Hepatocyte (in vitro differentiated cells): ENCODE data around the gene STPG3. TPM values are rescaled to one million over a fixed set of nuclear protein-coding genes. Genes with fewer than 3 reads are reported as not detected.

Experiments
- DNase-seq: peaks from one replicate; pipeline ENCODE4 v3.0.0-alpha.2; 2016; ENCODE audit warnings: low spot score
- H2AFZ ChIP-seq: fragments of 200-600 bp; sonication (generic); 2 replicates; pipeline ENCODE4 v1.6.0; 2016; ENCODE audit warnings: antibody characterized with exemption, mild to moderate bottlenecking
- H3K27ac ChIP-seq: fragments of 200-600 bp; sonication (generic); 2 replicates; pipeline ENCODE4 v1.5.1; 2016; ENCODE audit warnings: mild to moderate bottlenecking
- H3K27me3 ChIP-seq: fragments of 200-600 bp; sonication (generic); 2 replicates; pipeline ENCODE4 v1.6.1; 2016
- H3K36me3 ChIP-seq: fragments of 200-600 bp; sonication (generic); replicated peaks from 2 replicates; pipeline ENCODE4 v1.5.1; 2016; ENCODE audit warnings: low read depth; ENCODE audit not compliant: insufficient read depth
- H3K4me1 ChIP-seq: fragments of 200-600 bp; sonication (generic); 2 replicates; pipeline ENCODE4 v1.5.1; 2016; ENCODE audit warnings: mild to moderate bottlenecking, moderate library complexity; ENCODE audit not compliant: insufficient read depth
- H3K4me2 ChIP-seq: fragments of 200-600 bp; sonication (generic); 2 replicates; pipeline ENCODE4 v1.6.0; 2016
- H3K4me3 ChIP-seq: fragments of 200-600 bp; sonication (generic); 2 replicates; pipeline ENCODE4 v1.5.1; 2016; ENCODE audit warnings: mild to moderate bottlenecking
- H3K79me2 ChIP-seq: fragments of 200-600 bp; sonication (generic); 2 replicates; pipeline ENCODE4 v1.6.0; 2017; ENCODE audit warnings: mild to moderate bottlenecking
- H3K9me2 ChIP-seq: fragments of 200-600 bp; sonication (generic); replicated peaks from 2 replicates; pipeline ENCODE4 v1.6.0; 2017; ENCODE audit warnings: mild to moderate bottlenecking; ENCODE audit not compliant: insufficient read depth
- H3K9me3 ChIP-seq: fragments of 200-600 bp; sonication (generic); 2 replicates; pipeline ENCODE4 v1.5.1; 2016; ENCODE audit warnings: low read depth, mild to moderate bottlenecking
- H4K20me1 ChIP-seq: fragments of 200-600 bp; sonication (generic); 2 replicates; pipeline ENCODE4 v1.6.0; 2016; ENCODE audit warnings: mild to moderate bottlenecking; ENCODE audit not compliant: insufficient read depth, poor library complexity, severe bottlenecking
- CTCF ChIP-seq: fragments of 200-600 bp; sonication (generic); IDR thresholded peaks from 2 replicates; pipeline ENCODE4 v1.5.1; 2016; ENCODE audit warnings: antibody characterized with exemption, mild to moderate bottlenecking; ENCODE audit not compliant: poor library complexity
- EZH2 ChIP-seq: fragments of 200-600 bp; sonication (generic); IDR thresholded peaks from 2 replicates; pipeline ENCODE4 v1.6.1; 2016; ENCODE audit warnings: antibody characterized with exemption, mild to moderate bottlenecking, borderline replicate concordance
- EZH2phosphoT487 ChIP-seq: fragments of 200-600 bp; sonication (generic); IDR thresholded peaks from one replicate; pipeline ENCODE4 v1.6.1; 2018; ENCODE audit warnings: antibody characterized with exemption, mild to moderate bottlenecking, low read depth, moderate library complexity; ENCODE audit not compliant: unreplicated experiment, severe bottlenecking
- WGBS: methylation state at CpG from one replicate; pipeline ENCODE4 v1.1.6; 2016; ENCODE audit warnings: low lambda C conversion rate; ENCODE audit errors: missing lambda C conversion rate; 5-methylcytosine and 5-hydroxymethylcytosine counted together
- polyA plus RNA-seq: library from polyadenylated mRNA; unstranded; fragments of >200 nt; fragmentation: Nextera tagmentation; extraction: Ambion mirVana; gene quantifications from 2 replicates; pipeline ENCODE4 v1.2.1, GENCODE V29; 2016
- total RNA-seq: library from RNA; depleted of rRNA; stranded (reverse); fragments of >200 nt; gene quantifications from 2 replicates; pipeline ENCODE4 v1.2.3, GENCODE V29; 2014

The STPG3 gene
- total and polyA plus RNA-seq, 2 experiments from 2014 or later: 1.5 TPM; not detected in 1

- peaks cover 51% of the 10 kb centered on the region for H3K4me1 ChIP-seq
- DNase-seq: no peak
- no peaks in the 10 kb centered on the region for H4K20me1 ChIP-seq
- H3K4me2 ChIP-seq: no peak overlapping the region
- WGBS: 91% methylated on average over 21 of the region's 21 CpGs
- no peaks in the 10 kb centered on the region for H3K27me3 ChIP-seq
- H2AFZ ChIP-seq: no peak overlapping the region
- no peaks in the 10 kb centered on the region for H3K36me3 ChIP-seq
- no peaks in the 10 kb centered on the region for H3K9me2 ChIP-seq
- no peak overlapping the region for H3K27ac ChIP-seq
- no peak overlapping the region for H3K4me3 ChIP-seq
- no peak for TF ChIP-seq EZH2phosphoT487
- no peak for TF ChIP-seq CTCF
- no peak for TF ChIP-seq EZH2
- H3K9me3 ChIP-seq: no peaks in the 10 kb centered on the region
- no peaks in the 10 kb centered on the region for H3K79me2 ChIP-seq
Measured at GRCh38 chr9:137225699-137226331, 25.3 kb upstream of the STPG3 start.

DNA sequence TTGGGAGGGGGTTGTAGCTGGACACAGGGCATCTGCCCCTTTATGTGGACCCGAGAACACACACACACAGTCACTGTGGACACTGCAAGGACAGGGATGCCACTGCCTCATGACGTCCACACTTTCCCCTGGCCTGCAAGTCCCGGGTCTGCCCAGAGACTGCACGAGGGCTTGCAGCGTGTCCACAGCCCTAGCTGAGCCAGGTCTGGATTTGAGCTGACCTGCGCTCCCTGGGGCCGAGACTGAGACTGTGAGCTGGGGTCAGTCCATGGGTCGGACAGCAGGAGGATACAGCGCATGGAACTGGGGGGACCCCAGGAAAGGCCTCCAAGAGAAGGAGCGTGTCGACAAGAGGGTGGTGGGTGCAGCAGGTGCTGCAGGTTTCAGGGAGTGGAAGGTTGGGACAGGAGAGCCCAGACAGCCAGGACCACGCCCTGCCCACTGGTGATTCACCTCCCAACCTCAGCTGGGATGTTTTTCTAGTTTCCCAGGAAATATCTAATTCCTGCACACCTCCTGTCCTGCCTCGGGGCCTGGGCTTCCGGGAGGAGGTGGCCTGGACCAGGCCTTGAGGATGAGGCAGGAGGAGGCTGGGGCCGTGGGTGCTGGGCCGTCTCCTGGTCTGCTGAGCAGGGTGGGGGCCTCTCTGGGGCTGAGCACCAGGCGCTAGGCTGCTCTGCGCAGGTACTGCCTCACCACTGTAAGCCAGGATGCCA is 24.6 kb upstream of the STPG3 start:
- H3K9me3 ChIP-seq: no peaks in the 10 kb centered on the region
- no peaks in the 10 kb centered on the region for H3K9me2 ChIP-seq
- H2AFZ ChIP-seq: no peak overlapping the region
- H3K27ac ChIP-seq: peak overlapping the region; percentile 46
- DNase-seq: no peak
- 77% methylated on average over 18 of the region's 18 CpGs for WGBS
- H3K4me1 ChIP-seq: peaks cover 56% of the 10 kb centered on the region
- H3K4me2 ChIP-seq: peak overlapping the region; percentile 65
- TF ChIP-seq CTCF (no peak), EZH2phosphoT487 (no peak), EZH2 (no peak)
- no peaks in the 10 kb centered on the region for H4K20me1 ChIP-seq
- no peak overlapping the region for H3K4me3 ChIP-seq
- no peaks in the 10 kb centered on the region for H3K27me3 ChIP-seq
- no peaks in the 10 kb centered on the region for H3K79me2 ChIP-seq
- H3K36me3 ChIP-seq: no peaks in the 10 kb centered on the region

- no peaks in the 10 kb centered on the region for H3K9me2 ChIP-seq
- peak within 1 kb of the TSS; percentile 65 for H3K4me2 ChIP-seq
- no peak within 1 kb of the TSS for H3K4me3 ChIP-seq
- H2AFZ ChIP-seq: no peak within 1 kb of the TSS
- H3K27me3 ChIP-seq: no peaks in the 10 kb centered on the region
- no peaks in the 10 kb centered on the region for H4K20me1 ChIP-seq
- H3K36me3 ChIP-seq: no peaks in the 10 kb centered on the region
- DNase-seq: peak; percentile 90
- peak within 1 kb of the TSS; percentile 46 for H3K27ac ChIP-seq
- 50% methylated on average over 25 of the region's 25 CpGs for WGBS
- H3K79me2 ChIP-seq: no peaks in the 10 kb centered on the region
- H3K4me1 ChIP-seq: peaks cover 56% of the 10 kb centered on the region
- TF ChIP-seq CTCF (peak; percentile 84), EZH2phosphoT487 (no peak)
- H3K9me3 ChIP-seq: no peaks in the 10 kb centered on the region
Measured at GRCh38 chr9:137227054-137227852, 23.8 kb upstream of the STPG3 start, which contains the start of gene RNF224. Gene RNF224 (plus strand): TSS chr9:137227502. CDS start chr9:137228336, 834 bp downstream.
